Measurements from ENCODE around the gene FRMD4B.

- no peak for TF ChIP-seq POLR2AphosphoS5 (IDR thresholded peaks at IDR 0.05)
- TF ChIP-seq POLR2A (IDR thresholded peaks at IDR 0.05) = no peak
Observed at GRCh38 chr3:69143612-69144011, 242.3 kb downstream of the FRMD4B start.

Measured in upper lobe of left lung (tissue), 4 donors.